Heart left ventricle (tissue), 16 donors: ENCODE measurements around the gene GRIP1. TPM values are rescaled to one million over a fixed set of nuclear protein-coding genes. Genes with fewer than 3 reads are reported as not detected.

Source experiments
- ATAC-seq, 4 donors: fragments of 200-7000 bp; cut with Tn5 transposase; one replicate each; pipeline ENCODE4 v1.9.1; 2020 to 2022; ENCODE audit warnings: moderate library complexity in 4 of 4, mild to moderate bottlenecking in 3 of 4, moderate number of reproducible peaks in 1 of 4
- DNase-seq, 5 donors: peaks; one replicate each; pipeline ENCODE4 v3.0.0-alpha.2; 2020
- H3K27ac ChIP-seq, 12 donors: fragments of 200-600 bp; sonication (generic) in 4 of 12; one replicate each; pipeline versions ENCODE4 v1.5.0 to v1.8.0; 2016 to 2022; ENCODE audit warnings: mild to moderate bottlenecking in 2 of 12
- H3K27me3 ChIP-seq, 9 donors: fragments of 200-600 bp; sonication (generic) in 2 of 9; one replicate each; pipeline versions ENCODE4 v1.5.1 to v1.8.0; 2016 to 2022; ENCODE audit warnings: mild to moderate bottlenecking in 3 of 9
- H3K36me3 ChIP-seq, 9 donors: fragments of 200-600 bp; sonication (generic) in 2 of 9; one replicate each; pipeline versions ENCODE4 v1.5.0 to v1.8.0; 2018 to 2022; ENCODE audit warnings: mild to moderate bottlenecking in 2 of 9
- H3K4me1 ChIP-seq, 12 donors: fragments of 200-600 bp; sonication (generic) in 4 of 12; one replicate each; pipeline versions ENCODE4 v1.5.0 to v1.8.0; 2016 to 2022; ENCODE audit warnings: mild to moderate bottlenecking in 3 of 12
- H3K4me3 ChIP-seq, 12 donors: fragments of 200-600 bp; sonication (generic) in 4 of 12; one replicate each; pipeline versions ENCODE4 v1.5.0 to v1.8.0; 2017 to 2022; ENCODE audit warnings: mild to moderate bottlenecking in 9 of 12, moderate library complexity in 4 of 12
- H3K9me3 ChIP-seq, 12 donors: fragments of 200-600 bp; sonication (generic) in 4 of 12; one replicate each; pipeline versions ENCODE4 v1.5.0 to v1.8.0; 2016 to 2022; ENCODE audit warnings: mild to moderate bottlenecking in 1 of 12
- POLR2A ChIP-seq, 2 donors: fragments of 450-650 bp; IDR thresholded peaks; one replicate each; pipeline ENCODE4 v1.6.1; 2017; ENCODE audit warnings: antibody characterized with exemption in 2 of 2, mild to moderate bottlenecking in 2 of 2, moderate library complexity in 2 of 2
- whole genome bisulfite sequencing, 4 donors: extraction: QIAGEN DNeasy Blood & Tissue Kit in 2 of 4; methylation state at CpG; one replicate each; pipeline versions ENCODE4 v1.1.5 to v1.1.7; 2013 to 2018; 5-methylcytosine and 5-hydroxymethylcytosine counted together
- intact Hi-C, 10 donors: fragments of 100-400 bp; cut with DNase I; formaldehyde crosslinking; loops; one replicate each; pipeline versions ENCODE4 v1.11.1 to v1.14.2; 2022
- polyA plus RNA-seq, 2 donors: library from polyadenylated mRNA; stranded (reverse); fragments of 200-250 nt; gene quantifications; one replicate each; pipeline ENCODE4 v1.2.3, GENCODE V29; 2013
- total RNA-seq, 9 donors: library from RNA; depleted of rRNA in 2 of 9; stranded (reverse); fragments of >200 nt in 2 of 9; fragmentation: NEBNext Ultra II Directional in 3 of 9; extraction: Animal tissue kit (Norgen Biotek cat#: 25700) in 3 of 9; gene quantifications; one replicate each; pipeline versions ENCODE4 v1.1.0 to v1.2.4, GENCODE V29; 2016 to 2023
- TF ChIP-seq, protein P1 (sequence below), 12 donors: fragments of 200-600 bp; sonication (generic) in 4 of 12; IDR thresholded peaks; one replicate each; pipeline versions ENCODE4 v1.5.0 to v1.8.0; 2018 to 2022; ENCODE audit warnings: antibody characterized with exemption in 12 of 12, mild to moderate bottlenecking in 5 of 12
- donor health status: ischemic (EF 13 %, LVEDD 7.1; RV severe dilation, severe dysfunction).
- donor health status: healthy with polysubstance abuse.
- donor health status: DM: no; HTN: yes; CAD: no.
- donor health status: DM: no; HTN: no; CAD: no.
- donor health status: ischemic (EF 25% LVEDD 6.9; RV normal size, moderate dysfunction).
- donor health status: ischemic (EF 25% LVEDD 5.7; RV mildly dilated, moderate dysfunction).
- donor health status: healthy.
- donor health status: DM: yes; HTN: yes; CAD: no.
- donor health status: ischemic (EF 35%, LVEDD 5.7; RV mildly dilated, moderate dysfunction).
- donor health status: nonischemic (EF 11% LVEDD 7.7; RV severe dilation, severe dysfunction).
- donor health status: DM: yes; HTN: yes; CAD: no.
- donor health status: PGD.
- donor health status: ischemic (EF 29% LVEDD 5.4; RV normal size, mild dysfunction).
- donor health status: nonischemic (EF 23%, LVEDD 6.1; RV moderate dilation, normal function).

GRIP1 gene
- total and polyA plus RNA-seq, 11 donors, result 0.30 to 8.4 (median 1.5) TPM

DNA sequence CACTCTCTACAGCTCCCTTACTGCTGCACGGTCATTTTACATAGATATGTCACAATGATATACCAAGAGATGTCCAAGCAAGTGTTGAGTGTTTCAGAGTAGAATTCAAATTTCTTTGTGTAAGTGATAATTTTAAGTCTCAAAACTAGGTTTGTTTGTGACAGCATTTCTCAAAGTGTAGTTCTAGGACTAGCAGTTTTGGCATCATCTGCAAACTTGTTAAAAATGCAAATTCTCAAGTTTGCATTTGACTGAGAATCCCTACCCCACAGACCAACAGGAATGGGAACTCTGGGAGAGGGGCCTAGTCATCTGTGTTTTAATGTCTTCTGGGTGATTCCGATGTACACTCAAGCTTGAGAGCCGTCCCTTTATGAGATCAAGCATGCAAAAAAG, 279.0 kb downstream of the GRIP1 start:
- 75 to 85% (median 79%) methylated on average over 3 of the region's 3 CpGs for WGBS, 4 donors
- TF ChIP-seq POLR2A (IDR thresholded peaks at IDR 0.05), result no peak
- TF ChIP-seq, protein P1, sequence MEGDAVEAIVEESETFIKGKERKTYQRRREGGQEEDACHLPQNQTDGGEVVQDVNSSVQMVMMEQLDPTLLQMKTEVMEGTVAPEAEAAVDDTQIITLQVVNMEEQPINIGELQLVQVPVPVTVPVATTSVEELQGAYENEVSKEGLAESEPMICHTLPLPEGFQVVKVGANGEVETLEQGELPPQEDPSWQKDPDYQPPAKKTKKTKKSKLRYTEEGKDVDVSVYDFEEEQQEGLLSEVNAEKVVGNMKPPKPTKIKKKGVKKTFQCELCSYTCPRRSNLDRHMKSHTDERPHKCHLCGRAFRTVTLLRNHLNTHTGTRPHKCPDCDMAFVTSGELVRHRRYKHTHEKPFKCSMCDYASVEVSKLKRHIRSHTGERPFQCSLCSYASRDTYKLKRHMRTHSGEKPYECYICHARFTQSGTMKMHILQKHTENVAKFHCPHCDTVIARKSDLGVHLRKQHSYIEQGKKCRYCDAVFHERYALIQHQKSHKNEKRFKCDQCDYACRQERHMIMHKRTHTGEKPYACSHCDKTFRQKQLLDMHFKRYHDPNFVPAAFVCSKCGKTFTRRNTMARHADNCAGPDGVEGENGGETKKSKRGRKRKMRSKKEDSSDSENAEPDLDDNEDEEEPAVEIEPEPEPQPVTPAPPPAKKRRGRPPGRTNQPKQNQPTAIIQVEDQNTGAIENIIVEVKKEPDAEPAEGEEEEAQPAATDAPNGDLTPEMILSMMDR (IDR thresholded peaks at IDR 0.05), result no peak
- Histone ChIP-seq H3K27ac (peak overlapping the region in 1 of 12 donors; percentile 30), H3K9me3 (no peaks in the 10 kb centered on the region), H3K4me3 (no peak overlapping the region), H3K27me3 (no peaks in the 10 kb centered on the region), H3K4me1 (peaks cover 0 to 16% (median 3%) of the 10 kb centered on the region in 12 donors), H3K36me3 (no peaks in the 10 kb centered on the region)
- intact Hi-C loops, result loop anchor here in 2 of 10 donors (10.0 kb wide), 2 partner anchors 255 to 275 kb away; no protein-coding TSS in a partner anchor
- DNase-seq (no peak), ATAC-seq (no peak)

DNA sequence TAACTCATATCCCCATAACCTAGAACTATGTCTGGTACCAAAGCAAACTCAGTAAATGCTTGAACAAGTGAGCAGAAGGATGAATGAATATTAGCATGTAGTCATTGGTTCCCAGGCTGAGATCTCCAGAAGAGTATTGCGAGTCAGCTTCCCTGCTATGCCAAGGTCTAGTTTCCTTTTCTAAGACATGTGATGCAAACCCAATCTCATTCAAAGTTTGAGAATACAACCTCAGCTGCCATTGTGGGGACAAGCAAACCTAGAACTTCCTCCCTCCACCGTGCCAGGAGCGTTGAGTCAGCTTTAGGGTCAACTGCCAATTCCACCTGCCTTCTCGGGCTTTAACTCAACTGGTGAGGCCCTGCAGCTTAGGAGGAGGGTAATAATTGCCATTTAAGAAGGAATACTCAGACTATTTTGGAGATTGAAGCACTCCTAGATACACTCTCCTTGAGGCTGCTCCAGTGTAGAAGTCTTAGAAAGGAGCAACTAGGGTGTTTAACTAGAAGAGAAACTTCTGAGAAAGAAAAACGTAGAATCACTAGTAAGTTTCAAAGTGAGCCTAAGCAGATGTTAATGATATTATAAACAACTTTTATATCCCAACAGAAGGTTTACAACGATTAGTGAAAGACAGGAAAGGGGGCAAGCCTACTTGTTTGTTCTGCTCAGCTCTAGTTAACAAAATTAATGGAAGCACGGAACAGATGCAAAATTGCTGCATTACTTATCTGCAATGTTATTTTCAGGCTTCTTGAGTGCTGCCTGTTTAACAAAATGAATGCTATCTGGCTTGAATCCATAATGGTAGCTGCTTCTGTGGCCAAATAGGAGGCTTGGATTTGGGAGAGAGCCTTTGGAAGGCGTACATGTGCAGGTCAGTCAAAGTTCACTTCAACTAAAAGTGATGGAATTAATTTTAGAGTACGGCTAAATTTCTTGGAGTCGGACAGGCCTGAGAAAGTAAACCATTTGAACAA, 279.7 kb downstream of the GRIP1 start:
- no peaks in the 10 kb centered on the region for H3K36me3 ChIP-seq
- no peak overlapping the region for H3K4me3 ChIP-seq
- peak overlapping the region in 1 of 12 donors; percentile 30 for H3K27ac ChIP-seq
- no peaks in the 10 kb centered on the region for H3K9me3 ChIP-seq
- ATAC-seq, result peak in 1 of 4 donors; percentile 38
- 55 to 66% (median 56%) methylated on average over 10 of the region's 10 CpGs for WGBS, 4 donors
- intact Hi-C loops, result no loop called here
- DNase-seq, result no peak
- no peaks in the 10 kb centered on the region for H3K27me3 ChIP-seq
- TF ChIP-seq POLR2A (IDR thresholded peaks at IDR 0.05), result no peak
- TF ChIP-seq, protein P1 (IDR thresholded peaks at IDR 0.05), result no peak
- peaks cover 0 to 16% (median 3%) of the 10 kb centered on the region in 12 donors for H3K4me1 ChIP-seq

DNA sequence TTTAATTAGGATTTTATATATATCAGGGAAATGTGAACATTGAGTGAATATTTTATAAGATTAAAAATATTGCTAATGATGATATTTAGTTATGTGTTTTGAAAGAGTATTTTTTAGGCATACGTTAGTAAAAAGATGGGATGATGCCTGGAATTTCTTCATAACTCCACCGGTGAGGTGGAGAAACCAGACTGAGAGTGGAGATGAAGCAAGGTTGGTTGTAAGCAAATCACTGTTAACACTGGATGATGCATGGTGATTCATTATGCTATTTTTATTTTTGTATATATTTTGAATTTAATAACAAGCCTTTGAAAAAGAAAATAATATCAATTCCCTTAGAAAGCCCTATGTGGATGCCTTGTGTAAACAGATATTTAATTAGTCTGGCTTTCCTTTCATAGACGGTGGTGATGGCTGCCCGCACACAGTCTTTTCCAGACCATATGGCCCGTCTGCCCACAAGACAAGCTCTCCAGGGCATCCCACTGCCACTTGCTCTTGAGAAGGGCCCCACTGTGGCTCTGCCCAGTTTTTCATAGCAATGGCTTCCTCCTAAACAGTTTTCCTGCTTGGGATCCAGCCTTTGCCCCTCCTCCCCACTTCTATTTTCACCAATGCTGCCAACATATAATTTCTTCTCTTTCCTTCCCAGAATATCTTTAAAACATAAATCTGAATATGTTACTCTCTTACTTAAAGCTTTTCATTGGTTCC, 281.1 kb downstream of the GRIP1 start:
- no peak overlapping the region for H3K27ac ChIP-seq
- TF ChIP-seq, protein P1 (IDR thresholded peaks at IDR 0.05), result no peak
- TF ChIP-seq POLR2A (IDR thresholded peaks at IDR 0.05), result no peak
- no peak overlapping the region for H3K4me3 ChIP-seq
- H3K4me1 ChIP-seq, result peaks cover 0 to 16% (median 4%) of the 10 kb centered on the region in 12 donors
- intact Hi-C loops, result no loop called here
- ATAC-seq (no peak), DNase-seq (no peak)
- no peaks in the 10 kb centered on the region for H3K36me3 ChIP-seq
- no peaks in the 10 kb centered on the region for H3K27me3 ChIP-seq
- 87 to 94% (median 92%) methylated on average over 5 of the region's 5 CpGs for WGBS, 4 donors
- H3K9me3 ChIP-seq, result no peaks in the 10 kb centered on the region

DNA sequence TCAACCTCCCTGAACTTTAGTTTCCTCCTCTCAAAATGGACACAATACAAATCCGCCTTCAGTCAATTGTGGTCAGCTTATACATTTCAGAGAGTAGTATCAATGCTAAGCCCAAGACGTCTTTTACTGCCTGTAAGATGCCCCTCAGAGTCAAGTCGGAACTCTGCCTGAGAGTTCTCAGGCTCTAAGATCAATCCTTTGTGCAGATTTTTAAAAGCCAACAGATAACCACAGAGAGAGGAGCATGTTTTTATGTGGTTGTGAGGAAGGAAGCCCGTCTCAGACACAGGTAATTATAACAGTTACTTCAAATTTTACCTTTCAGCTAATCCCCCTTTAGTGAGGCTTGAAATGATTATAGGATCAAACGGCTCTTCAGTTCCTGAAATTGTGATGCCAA, 285.0 kb downstream of the GRIP1 start:
- 57 to 66% (median 61%) methylated on average over 5 of the region's 5 CpGs for WGBS, 4 donors
- no peak for ATAC-seq

More for the DNA sequence above, 285.0 kb downstream of the GRIP1 start:
- H3K36me3 ChIP-seq, result no peaks in the 10 kb centered on the region
- no peaks in the 10 kb centered on the region for H3K27me3 ChIP-seq
- no peak overlapping the region for H3K27ac ChIP-seq
- no peaks in the 10 kb centered on the region for H3K9me3 ChIP-seq
- intact Hi-C loops, result no loop called here
- no peak for DNase-seq
- TF ChIP-seq POLR2A (IDR thresholded peaks at IDR 0.05), result no peak
- TF ChIP-seq, protein P1 (IDR thresholded peaks at IDR 0.05), result no peak
- no peak overlapping the region for H3K4me3 ChIP-seq
- peaks cover 0 to 5% (median 0%) of the 10 kb centered on the region in 12 donors for H3K4me1 ChIP-seq
